A549 (cell line): ENCODE results near the gene PDCL2. TPM values are rescaled to one million over a fixed set of nuclear protein-coding genes. Genes with fewer than 3 reads are reported as not detected.

Source experiments
- ATAC-seq, 2 experiments: fragments of 200-7000 bp in 1 of 2; fragments of >200 bp in 1 of 2; cut with Nextera tagmentation in 1 of 2; cut with Tn5 transposase in 1 of 2; 3 replicates each; pipeline versions ENCODE4 v1.8.0 to v1.9.1; 2018 to 2020; ENCODE audit warnings: mild to moderate bottlenecking in 1 of 2, moderate library complexity in 1 of 2
- CTCF ChIA-PET: fragments of 300-600 bp; sonication (Branson Sonifier 250); formaldehyde crosslinking; extraction: SDS; loops from one replicate; lab custom pipeline; 2021; ENCODE audit warnings: antibody characterized with exemption, inconsistent platforms; lab: Yijun Ruan, JAX
- POLR2A ChIA-PET: fragments of 350-600 bp; formaldehyde crosslinking; extraction: SDS; loops from one replicate; lab custom pipeline; 2021; ENCODE audit warnings: antibody characterized with exemption, inconsistent platforms; lab: Yijun Ruan, JAX
- DNase-seq, 2 experiments: peaks; one replicate each; pipeline versions ENCODE4 v3.0.0 to v3.0.0-alpha.2; 2011 to 2016; ENCODE audit warnings: low read depth in 1 of 2, low spot score in 1 of 2
- FAIRE-seq: peaks from 2 replicates; lab custom pipeline; 2011; peaks lifted over from hg19 to GRCh38; lab: Jason Lieb, UNC
- H3K27ac ChIP-seq, 2 experiments: fragments of >200 bp; sonication (Bioruptor Twin); formaldehyde crosslinking; 3 replicates each; pipeline ENCODE4 v1.5.1; 2016 to 2017
- H3K4me1 ChIP-seq: fragments of >200 bp; sonication (Bioruptor Twin); formaldehyde crosslinking; 3 replicates; pipeline ENCODE4 v1.6.1; 2016
- H3K4me2 ChIP-seq: fragments of >200 bp; sonication (Bioruptor Twin); formaldehyde crosslinking; 3 replicates; pipeline ENCODE4 v1.6.1; 2016
- H3K4me3 ChIP-seq: fragments of >200 bp; sonication (Bioruptor Twin); formaldehyde crosslinking; 3 replicates; pipeline ENCODE4 v1.5.1; 2016
- H3K9me3 ChIP-seq: fragments of >200 bp; sonication (Bioruptor Twin); formaldehyde crosslinking; 3 replicates; pipeline ENCODE4 v1.6.1; 2016
- CHD2 ChIP-seq: fragments of 150-350 bp; IDR thresholded peaks from 2 replicates; pipeline ENCODE4 v1.6.1; 2014; ENCODE audit warnings: low read length; ENCODE audit not compliant: partially characterized antibody
- CHD4 ChIP-seq: fragments of 200-600 bp; sonication (generic); IDR thresholded peaks from 2 replicates; pipeline ENCODE4 v1.6.1; 2016; ENCODE audit warnings: antibody characterized with exemption, mild to moderate bottlenecking, borderline replicate concordance
- E2F6 ChIP-seq: IDR thresholded peaks from 2 replicates; pipeline ENCODE4 v1.6.1; 2012; ENCODE audit warnings: low read depth, borderline replicate concordance
- EHMT2 ChIP-seq: fragments of 200-600 bp; sonication (generic); IDR thresholded peaks from 2 replicates; pipeline ENCODE4 v1.6.1; 2016; ENCODE audit warnings: antibody characterized with exemption, low read depth, mild to moderate bottlenecking, moderate library complexity
- ELK1 ChIP-seq: fragments of 150-350 bp; IDR thresholded peaks from 2 replicates; pipeline ENCODE4 v1.6.1; 2014; ENCODE audit warnings: low read depth, mild to moderate bottlenecking, low read length
- ESRRA ChIP-seq: fragments of 150-350 bp; IDR thresholded peaks from 2 replicates; pipeline ENCODE4 v1.6.1; 2014; ENCODE audit warnings: mild to moderate bottlenecking, low read length, borderline replicate concordance
- FOSB ChIP-seq: fragments of 250-450 bp; sonication (Bioruptor Pico); IDR thresholded peaks from 2 replicates; pipeline ENCODE4 v1.5.0; 2020; ENCODE audit warnings: mild to moderate bottlenecking, moderate library complexity
- FOSL2 ChIP-seq, 2 experiments: fragments of 450-650 bp in 1 of 2; fragments of >200 bp in 1 of 2; sonication (Bioruptor Twin) in 1 of 2; formaldehyde crosslinking; IDR thresholded peaks; 2 replicates each; pipeline versions ENCODE4 v1.5.0 to v1.6.1; 2016 to 2020; ENCODE audit warnings: mild to moderate bottlenecking in 1 of 2, moderate library complexity in 1 of 2
- KDM1A ChIP-seq: fragments of 200-600 bp; sonication (generic); IDR thresholded peaks from 2 replicates; pipeline ENCODE4 v1.6.1; 2016; ENCODE audit warnings: low read depth, mild to moderate bottlenecking
- MAX ChIP-seq: IDR thresholded peaks from 2 replicates; pipeline ENCODE4 v1.6.1; 2012
- MAZ ChIP-seq: fragments of 150-350 bp; IDR thresholded peaks from 2 replicates; pipeline ENCODE4 v1.6.1; 2014; ENCODE audit warnings: antibody characterized with exemption, low read depth, low read length, borderline replicate concordance
- NPAS2 ChIP-seq: fragments of 250-450 bp; sonication (Bioruptor Pico); IDR thresholded peaks from 2 replicates; pipeline ENCODE4 v1.8.0; 2022; ENCODE audit warnings: mild to moderate bottlenecking, moderate library complexity, borderline replicate concordance
- NR3C1 ChIP-seq: fragments of >200 bp; sonication (Bioruptor Twin); formaldehyde crosslinking; IDR thresholded peaks from 3 replicates; pipeline ENCODE4 v1.6.1; 2017
- RARB ChIP-seq: fragments of 250-450 bp; sonication (Bioruptor Pico); IDR thresholded peaks from 2 replicates; pipeline ENCODE4 v1.8.0; 2021; ENCODE audit warnings: mild to moderate bottlenecking, moderate library complexity
- RCOR1 ChIP-seq: fragments of 150-350 bp; IDR thresholded peaks from 2 replicates; pipeline ENCODE4 v1.6.1; 2014; ENCODE audit warnings: antibody characterized with exemption, low read length, low read depth
- RNF2 ChIP-seq: fragments of 200-600 bp; sonication (generic); IDR thresholded peaks from 2 replicates; pipeline ENCODE4 v1.6.1; 2016; ENCODE audit warnings: low read depth, mild to moderate bottlenecking, antibody characterized with exemption, moderate library complexity, borderline replicate concordance
- SMC3 ChIP-seq: fragments of >200 bp; sonication (Bioruptor Twin); formaldehyde crosslinking; IDR thresholded peaks from 3 replicates; pipeline ENCODE4 v1.6.1; 2018; ENCODE audit warnings: inconsistent platforms
- SREBF2 ChIP-seq: fragments of 450-650 bp; IDR thresholded peaks from 2 replicates; pipeline ENCODE4 v1.6.1; 2014; ENCODE audit warnings: mild to moderate bottlenecking, moderate library complexity
- ZC3H11A ChIP-seq: fragments of 450-650 bp; IDR thresholded peaks from 2 replicates; pipeline ENCODE4 v1.6.1; 2014; ENCODE audit warnings: antibody characterized with exemption, mild to moderate bottlenecking
- ZFP36 ChIP-seq: fragments of 450-650 bp; IDR thresholded peaks from 2 replicates; pipeline ENCODE4 v1.6.1; 2014; ENCODE audit warnings: borderline replicate concordance; ENCODE audit not compliant: partially characterized antibody
- ZNF302 ChIP-seq: fragments of 250-450 bp; sonication (Bioruptor Pico); IDR thresholded peaks from 2 replicates; pipeline ENCODE4 v1.9.0; 2021; ENCODE audit warnings: inconsistent platforms, mild to moderate bottlenecking, moderate library complexity
- ZSCAN20 ChIP-seq: fragments of 250-450 bp; sonication (Bioruptor Pico); IDR thresholded peaks from 2 replicates; pipeline ENCODE4 v1.8.0; 2022; ENCODE audit warnings: mild to moderate bottlenecking, moderate library complexity
- WGBS: methylation state at CpG from one replicate; pipeline ENCODE4 v1.1.6; 2017; ENCODE audit errors: missing lambda C conversion rate; 5-methylcytosine and 5-hydroxymethylcytosine counted together
- polyA plus RNA-seq, 4 experiments: library from polyadenylated mRNA; depleted of rRNA in 3 of 4; stranded (reverse); fragments of >200 nt; fragmentation: RNase III in 1 of 4; extraction: RNeasy Plus Mini Kit Qiagen cat#74134 plus additional on column Dnase treatment in 1 of 4; gene quantifications; 2 replicates in 3 of 4; 3 replicates in 1 of 4; pipeline ENCODE4 v1.2.3, GENCODE V29; 2011 to 2017
- TF ChIP-seq, protein P1 (sequence below): fragments of >200 bp; sonication (Bioruptor Twin); formaldehyde crosslinking; IDR thresholded peaks from 2 replicates; pipeline ENCODE4 v1.6.1; 2016
- TF ChIP-seq, protein P2 (sequence below): fragments of >200 bp; sonication (Bioruptor Twin); formaldehyde crosslinking; IDR thresholded peaks from 3 replicates; pipeline ENCODE4 v1.5.1; 2016
- TF ChIP-seq, protein P3 (sequence below): fragments of 450-650 bp; IDR thresholded peaks from 2 replicates; pipeline ENCODE4 v1.6.1; 2014; ENCODE audit warnings: antibody characterized with exemption

PDCL2 gene
- polyA plus RNA-seq, 2 of the 4 experiments (the other 2 are of a cell fraction) = not detected

DNA sequence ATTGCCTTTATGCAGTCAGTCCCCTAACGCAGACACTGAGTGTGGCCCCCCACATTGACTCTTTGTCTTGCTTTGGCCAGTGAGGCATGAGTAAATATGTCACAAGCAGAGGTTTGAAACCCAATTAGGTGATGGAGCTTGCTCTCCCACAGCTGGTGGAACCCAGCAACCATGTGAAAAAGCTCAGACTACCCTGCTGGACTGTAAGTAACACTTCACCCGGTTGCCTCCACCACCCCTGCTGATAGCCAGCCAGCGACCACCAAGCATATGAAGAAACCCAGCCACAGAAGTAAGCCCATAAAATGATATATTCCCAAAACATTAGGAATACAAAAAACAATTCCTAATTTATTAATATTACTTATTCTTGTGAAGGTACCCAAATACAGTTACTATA lies 21.6 kb upstream of the PDCL2 start:
- Histone ChIP-seq H3K4me3 (no peak overlapping the region), H3K9me3 (no peaks in the 10 kb centered on the region), H3K4me2 (no peak overlapping the region), H3K4me1 (no peaks in the 10 kb centered on the region), H3K27ac (no peak overlapping the region)
- ChIA-PET POLR2A (no interaction called here), CTCF (no interaction called here)
- no peak for FAIRE-seq
- no peak for ATAC-seq
- no peak for DNase-seq
- TF ChIP-seq E2F6 = no peak
- TF ChIP-seq MAX = no peak
- TF ChIP-seq ELK1 = no peak
- no peak for TF ChIP-seq RNF2
- TF ChIP-seq ESRRA = no peak
- no peak for TF ChIP-seq ZSCAN20 (CRISPR knock-in tag)
- TF ChIP-seq, protein P1, sequence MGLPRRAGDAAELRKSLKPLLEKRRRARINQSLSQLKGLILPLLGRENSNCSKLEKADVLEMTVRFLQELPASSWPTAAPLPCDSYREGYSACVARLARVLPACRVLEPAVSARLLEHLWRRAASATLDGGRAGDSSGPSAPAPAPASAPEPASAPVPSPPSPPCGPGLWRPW = no peak
- TF ChIP-seq ZNF302 (CRISPR knock-in tag) = no peak
- no peak for TF ChIP-seq FOSB (CRISPR knock-in tag)
- TF ChIP-seq NR3C1 = no peak
- no peak for TF ChIP-seq EHMT2
- no peak for TF ChIP-seq SMC3
- TF ChIP-seq NPAS2 = no peak
- 50% methylated on average over 3 of the region's 3 CpGs for WGBS

- ChIA-PET CTCF (no interaction called here), POLR2A (no interaction called here)
- no peak for TF ChIP-seq FOSB (CRISPR knock-in tag)
- TF ChIP-seq, protein P2, sequence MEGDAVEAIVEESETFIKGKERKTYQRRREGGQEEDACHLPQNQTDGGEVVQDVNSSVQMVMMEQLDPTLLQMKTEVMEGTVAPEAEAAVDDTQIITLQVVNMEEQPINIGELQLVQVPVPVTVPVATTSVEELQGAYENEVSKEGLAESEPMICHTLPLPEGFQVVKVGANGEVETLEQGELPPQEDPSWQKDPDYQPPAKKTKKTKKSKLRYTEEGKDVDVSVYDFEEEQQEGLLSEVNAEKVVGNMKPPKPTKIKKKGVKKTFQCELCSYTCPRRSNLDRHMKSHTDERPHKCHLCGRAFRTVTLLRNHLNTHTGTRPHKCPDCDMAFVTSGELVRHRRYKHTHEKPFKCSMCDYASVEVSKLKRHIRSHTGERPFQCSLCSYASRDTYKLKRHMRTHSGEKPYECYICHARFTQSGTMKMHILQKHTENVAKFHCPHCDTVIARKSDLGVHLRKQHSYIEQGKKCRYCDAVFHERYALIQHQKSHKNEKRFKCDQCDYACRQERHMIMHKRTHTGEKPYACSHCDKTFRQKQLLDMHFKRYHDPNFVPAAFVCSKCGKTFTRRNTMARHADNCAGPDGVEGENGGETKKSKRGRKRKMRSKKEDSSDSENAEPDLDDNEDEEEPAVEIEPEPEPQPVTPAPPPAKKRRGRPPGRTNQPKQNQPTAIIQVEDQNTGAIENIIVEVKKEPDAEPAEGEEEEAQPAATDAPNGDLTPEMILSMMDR = no peak
- ATAC-seq (no peak), DNase-seq (no peak), FAIRE-seq (no peak)
- WGBS = 78% methylated on average over 3 of the region's 3 CpGs
- Histone ChIP-seq H3K27ac (no peak overlapping the region), H3K4me3 (no peak overlapping the region), H3K4me2 (no peak overlapping the region), H3K4me1 (no peaks in the 10 kb centered on the region), H3K9me3 (no peaks in the 10 kb centered on the region)
These were observed 20.3 kb upstream of the PDCL2 start for GRCh38 chr4:55612341-55612740.

- TF ChIP-seq NR3C1 (no peak), ZNF302 (CRISPR knock-in tag) (no peak), SREBF2 (no peak), MAZ (no peak), RCOR1 (no peak), FOSL2 (IDR thresholded peaks at IDR 0.05) (no peak), FOSL2 (CRISPR knock-in tag; IDR thresholded peaks at IDR 0.05) (no peak), RARB (CRISPR knock-in tag) (no peak), KDM1A (no peak), CHD4 (no peak), CHD2 (no peak), ZSCAN20 (CRISPR knock-in tag) (no peak), MAX (no peak), E2F6 (no peak), ZFP36 (no peak), ZC3H11A (no peak)
- TF ChIP-seq, protein P3, sequence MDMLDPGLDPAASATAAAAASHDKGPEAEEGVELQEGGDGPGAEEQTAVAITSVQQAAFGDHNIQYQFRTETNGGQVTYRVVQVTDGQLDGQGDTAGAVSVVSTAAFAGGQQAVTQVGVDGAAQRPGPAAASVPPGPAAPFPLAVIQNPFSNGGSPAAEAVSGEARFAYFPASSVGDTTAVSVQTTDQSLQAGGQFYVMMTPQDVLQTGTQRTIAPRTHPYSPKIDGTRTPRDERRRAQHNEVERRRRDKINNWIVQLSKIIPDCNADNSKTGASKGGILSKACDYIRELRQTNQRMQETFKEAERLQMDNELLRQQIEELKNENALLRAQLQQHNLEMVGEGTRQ = no peak
- 82% methylated on average over 3 of the region's 3 CpGs for WGBS
- FAIRE-seq (no peak), ATAC-seq (no peak), DNase-seq (no peak)
- Histone ChIP-seq H3K4me3 (no peak overlapping the region), H3K4me1 (no peaks in the 10 kb centered on the region), H3K27ac (no peak overlapping the region), H3K4me2 (no peak overlapping the region), H3K9me3 (no peaks in the 10 kb centered on the region)
- ChIA-PET CTCF (no interaction called here), POLR2A (no interaction called here)
These were observed 19.5 kb upstream of the PDCL2 start for GRCh38 chr4:55611358-55612059.
